NCI-H1930 (cell line): ENCODE measurements around the gene CMTM1.

ENCODE experiments used
- DNase-seq, 2 experiments: peaks; one replicate each; lab custom pipeline; 2025; lab: John Stamatoyannopoulos, UW

Gene CMTM1

DNA sequence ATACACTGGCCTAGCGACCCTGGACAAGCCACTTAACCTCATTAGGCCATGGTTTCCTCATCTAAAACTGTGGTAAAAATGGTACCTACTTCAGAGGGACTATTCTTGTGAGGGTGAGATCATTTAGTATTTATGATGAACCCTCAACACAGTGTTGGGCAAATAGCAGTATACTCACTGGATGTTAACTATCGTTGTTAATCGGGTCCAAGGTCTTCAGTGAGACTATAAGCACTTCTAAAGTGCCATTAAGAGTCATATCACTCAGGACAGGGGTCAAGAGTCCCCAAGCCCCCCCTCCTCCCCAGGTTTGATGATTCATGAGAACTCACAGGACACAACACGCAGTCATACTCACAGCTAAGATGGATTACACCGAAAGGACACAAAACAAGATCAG lies 27.3 kb upstream of the CMTM1 start:
- no peak for DNase-seq

GRCh38 chr16:66539623-66540469 lies 26.4 kb upstream of the CMTM1 start:
- no peak for DNase-seq

GRCh38 chr16:66541388-66542355 lies 24.6 kb upstream of the CMTM1 start:
- DNase-seq, result no peak

GRCh38 chr16:66542396-66542795 lies 23.8 kb upstream of the CMTM1 start:
- no peak for DNase-seq

GRCh38 chr16:66543541-66543940 lies 22.7 kb upstream of the CMTM1 start:
- DNase-seq, result no peak

DNA sequence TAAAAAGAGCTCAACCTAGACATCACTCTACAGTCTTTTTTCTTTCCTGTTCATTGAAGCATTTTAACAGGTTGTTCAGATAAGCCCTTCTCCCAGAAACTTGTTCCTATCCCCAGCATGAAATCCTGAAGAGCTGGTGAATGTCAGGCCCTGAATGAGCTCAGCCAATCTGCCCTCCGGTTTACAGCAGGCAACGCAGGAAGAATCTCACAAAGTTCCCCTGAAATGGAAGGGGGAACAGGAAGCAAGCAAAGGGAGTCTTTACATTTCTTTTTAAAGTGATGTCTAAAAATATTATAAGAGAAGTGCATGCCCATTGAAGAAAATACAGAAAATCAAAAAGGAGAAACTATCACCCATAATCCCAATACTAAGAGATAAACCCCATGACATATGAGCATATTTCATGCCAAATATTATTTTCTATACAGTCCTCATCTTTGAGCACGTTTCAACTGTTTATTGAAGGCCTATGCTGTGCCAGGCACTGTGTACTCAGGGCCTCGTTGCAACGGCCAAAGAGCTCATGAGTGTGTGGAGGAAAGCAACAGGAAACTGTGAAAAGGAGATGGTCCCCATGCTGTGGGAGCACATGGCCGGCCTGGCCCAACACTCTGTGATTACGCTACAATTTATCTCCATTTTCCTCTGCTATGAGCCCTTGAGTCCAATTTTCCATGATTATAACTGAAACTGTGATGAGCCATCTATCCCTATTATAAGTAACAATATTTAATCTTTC lies 22.1 kb upstream of the CMTM1 start:
- DNase-seq, result no peak

DNA sequence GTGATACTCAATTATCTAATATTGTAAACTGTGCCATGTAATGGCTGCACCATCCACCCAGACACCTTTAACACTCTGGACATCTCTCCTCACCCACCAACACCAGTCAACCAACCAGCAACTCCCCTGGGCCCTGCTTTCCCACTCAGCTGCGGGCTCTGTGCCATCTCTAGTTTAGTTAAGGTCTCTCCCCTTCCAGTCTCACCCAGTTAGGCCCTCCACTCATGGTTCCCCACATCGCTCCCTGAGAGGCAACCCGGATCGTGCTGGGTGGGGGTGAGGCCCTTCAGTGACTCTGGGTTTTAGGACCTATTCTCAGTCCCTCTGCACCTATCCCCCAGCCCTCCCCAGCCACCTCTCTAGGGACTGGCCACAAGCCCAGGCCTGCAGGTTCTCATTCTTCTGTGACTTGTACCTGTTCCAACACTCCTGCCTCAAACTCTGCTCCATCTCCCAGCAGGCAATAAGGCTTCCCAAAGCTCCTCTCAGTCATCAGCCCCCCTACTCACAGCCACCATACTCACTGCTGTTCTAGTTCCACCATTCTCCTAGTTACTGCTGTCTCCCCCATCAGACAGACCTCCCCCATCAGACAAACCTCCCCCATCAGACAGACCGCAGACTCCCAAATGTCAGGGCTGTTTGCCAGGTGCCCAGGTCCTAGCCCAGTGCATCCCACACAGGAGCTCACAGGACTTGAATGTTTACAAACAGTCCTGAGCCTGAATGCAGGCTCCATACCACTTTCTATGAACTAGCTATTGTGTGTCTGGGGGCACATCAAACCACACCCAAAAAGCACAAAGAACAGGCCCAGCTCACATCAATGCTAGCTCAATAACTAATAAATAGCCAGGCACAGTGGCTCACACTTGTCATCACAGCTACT lies 18.9 kb upstream of the CMTM1 start:
- DNase-seq, result no peak

GRCh38 chr16:66548068-66548467 lies 18.2 kb upstream of the CMTM1 start:
- no peak for DNase-seq

GRCh38 chr16:66548868-66549267 lies 17.4 kb upstream of the CMTM1 start:
- DNase-seq, result no peak

DNA sequence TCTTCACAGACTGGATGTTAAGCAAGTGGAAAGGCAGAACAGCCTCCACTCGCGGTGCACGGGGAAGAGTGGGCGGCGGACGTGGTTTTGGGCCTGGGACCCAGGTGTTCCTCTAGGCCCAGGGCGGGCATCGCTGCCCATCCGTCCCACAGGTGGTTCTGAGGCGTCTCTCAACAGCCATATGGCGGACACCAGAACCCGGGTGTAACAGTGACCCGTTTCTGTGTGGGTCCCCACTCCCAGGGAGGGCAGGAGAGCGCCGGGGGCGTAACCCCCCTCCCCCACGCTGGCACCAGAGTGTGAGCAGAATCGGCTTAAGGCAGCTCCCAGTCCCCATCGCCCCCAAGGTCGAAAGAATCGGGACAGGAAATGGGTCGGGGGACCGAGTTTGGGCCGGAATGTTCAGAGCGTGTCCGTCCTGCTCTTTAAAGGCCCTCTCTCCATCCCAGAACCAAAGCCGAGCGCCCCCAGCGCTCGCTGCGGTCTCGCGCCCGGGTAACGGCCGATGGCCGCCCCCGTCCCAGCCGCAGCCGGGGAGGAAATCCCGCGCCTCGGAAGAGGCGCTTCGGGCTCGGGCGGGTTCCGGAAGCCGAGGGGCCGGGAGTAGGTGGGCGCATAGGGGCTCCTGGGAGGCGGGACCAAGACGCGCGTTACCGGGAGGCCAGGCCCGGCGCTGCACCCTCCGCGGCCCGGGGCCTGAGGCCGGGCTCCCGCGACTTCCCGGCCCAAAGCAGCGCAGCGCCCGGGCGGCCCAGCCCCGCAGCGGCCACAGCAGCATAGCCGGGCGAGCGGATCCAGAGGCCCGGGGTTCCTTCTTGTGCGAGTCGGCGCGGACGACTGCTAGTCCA lies 16.7 kb upstream of the CMTM1 start, which contains the start of gene TK2:
TSS of gene TK2 (minus strand) at position 839 of the 848 bp plus-strand sequence. CDS start at position 778, 61 bp downstream.
- peak in 1 of 2 experiments; percentile 30 for DNase-seq

DNA sequence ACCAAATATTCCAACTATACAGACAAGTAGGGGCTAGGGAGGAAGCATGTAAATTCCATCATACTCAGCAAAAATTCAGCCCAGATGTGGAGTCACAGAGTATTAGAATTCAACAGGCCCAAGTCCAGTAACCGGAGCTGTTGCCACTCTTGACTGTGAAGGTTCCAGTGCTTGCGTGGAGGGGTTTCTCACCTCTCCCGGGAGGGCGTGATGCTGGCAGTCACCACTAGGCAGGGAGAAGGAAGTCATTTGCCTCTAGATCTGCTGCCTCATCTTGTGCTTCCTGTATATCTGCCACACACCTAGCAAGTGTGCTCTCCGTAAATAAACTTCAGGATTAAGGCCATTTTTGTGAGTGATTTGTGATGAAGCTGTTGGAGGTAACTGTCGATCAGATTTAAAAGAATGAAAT lies 14.9 kb upstream of the CMTM1 start:
- peak in 1 of 2 experiments; percentile 40 for DNase-seq

- no peak for DNase-seq
These were observed 14.4 kb upstream of the CMTM1 start for GRCh38 chr16:66551788-66552285.

- peak; percentile 49 to 85 for DNase-seq
These were observed 13.7 kb upstream of the CMTM1 start, which contains the start of gene CKLF for GRCh38 chr16:66552286-66553177. Gene CKLF, plus strand, starts transcription at chr16:66552576. Its CDS starts 140 bp downstream, at chr16:66552716.

DNA sequence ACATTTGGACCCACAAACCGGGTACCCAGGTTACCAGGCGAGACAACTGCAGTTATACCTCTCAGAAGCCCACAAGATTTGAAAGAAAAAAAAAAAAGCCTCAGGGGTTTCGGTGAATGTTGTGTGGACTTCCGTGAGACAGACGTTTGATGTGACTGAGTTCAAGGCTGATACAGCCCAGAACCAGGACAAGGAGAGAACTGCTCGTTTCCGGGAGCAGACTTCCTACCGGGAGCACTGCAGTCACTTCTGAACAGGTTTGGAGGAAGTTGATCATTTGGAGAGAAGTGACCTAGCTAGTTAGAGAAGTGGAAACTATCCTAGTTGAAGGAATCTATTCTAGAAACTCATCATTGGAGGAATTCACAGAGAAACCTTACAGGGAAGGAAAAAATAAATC lies 13.0 kb upstream of the CMTM1 start:
- no peak for DNase-seq

- no peak for DNase-seq
These were observed 12.2 kb upstream of the CMTM1 start for GRCh38 chr16:66554021-66554420.

- no peak for DNase-seq
These were observed 11.7 kb upstream of the CMTM1 start for GRCh38 chr16:66554495-66554894.

DNA sequence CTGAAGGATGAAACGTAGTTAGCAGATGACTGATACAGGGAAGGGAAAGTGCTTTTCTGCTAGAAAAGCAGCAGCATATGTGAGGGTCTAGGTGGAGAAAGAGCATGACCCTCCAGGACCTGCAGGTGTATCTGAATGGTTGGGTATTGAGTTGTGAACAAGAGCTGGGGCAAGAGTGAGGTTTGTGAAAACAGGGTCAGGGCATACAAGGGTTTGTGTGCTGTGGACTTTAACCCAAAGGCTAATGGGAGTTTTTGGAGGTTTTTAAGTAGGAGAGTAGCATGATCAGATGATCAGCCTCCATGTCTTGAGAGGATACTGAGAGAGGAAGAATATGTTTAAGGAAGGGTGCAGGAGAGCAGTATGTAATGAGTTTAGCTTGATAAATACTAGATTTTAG lies 6.1 kb upstream of the CMTM1 start:
- DNase-seq, result no peak

GRCh38 chr16:66561381-66562080 lies 4.7 kb upstream of the CMTM1 start:
- no peak for DNase-seq
